ENCODE data around the gene MSI2. TPM values are rescaled to one million over a fixed set of nuclear protein-coding genes. Genes with fewer than 3 reads are reported as not detected.

MSI2 gene
- total RNA-seq, 1 experiment from 2014 or later: 29.4 TPM

DNA sequence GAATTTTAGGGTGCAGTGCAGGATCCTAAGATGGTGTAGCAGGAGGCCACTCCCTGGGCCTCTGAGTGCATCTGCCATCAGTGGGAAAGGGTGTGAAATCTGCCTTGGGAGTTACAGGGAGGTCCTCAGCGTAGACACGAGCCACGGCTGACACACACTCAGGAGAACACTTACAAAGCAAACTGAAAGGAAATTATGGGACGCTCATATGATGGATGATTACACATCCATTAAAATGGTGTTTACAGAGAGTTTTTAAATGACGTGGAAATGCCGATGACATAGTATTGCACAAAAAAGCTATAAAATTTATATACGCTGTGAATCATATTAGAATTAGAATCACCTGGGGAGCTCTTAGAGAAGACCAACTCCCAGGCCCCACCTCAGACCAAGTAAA, 313.5 kb downstream of the MSI2 start:
- no peak for DNase-seq (ENCODE audit: low read depth)

- DNase-seq (ENCODE audit: low read depth): no peak
These were observed 314.5 kb downstream of the MSI2 start for GRCh38 chr17:57570724-57571344.

- DNase-seq (ENCODE audit: low read depth): no peak
These were observed 315.7 kb downstream of the MSI2 start for GRCh38 chr17:57572062-57572461.

- no peak for DNase-seq (ENCODE audit: low read depth)
These were observed 316.3 kb downstream of the MSI2 start for GRCh38 chr17:57572600-57572999.

DNA sequence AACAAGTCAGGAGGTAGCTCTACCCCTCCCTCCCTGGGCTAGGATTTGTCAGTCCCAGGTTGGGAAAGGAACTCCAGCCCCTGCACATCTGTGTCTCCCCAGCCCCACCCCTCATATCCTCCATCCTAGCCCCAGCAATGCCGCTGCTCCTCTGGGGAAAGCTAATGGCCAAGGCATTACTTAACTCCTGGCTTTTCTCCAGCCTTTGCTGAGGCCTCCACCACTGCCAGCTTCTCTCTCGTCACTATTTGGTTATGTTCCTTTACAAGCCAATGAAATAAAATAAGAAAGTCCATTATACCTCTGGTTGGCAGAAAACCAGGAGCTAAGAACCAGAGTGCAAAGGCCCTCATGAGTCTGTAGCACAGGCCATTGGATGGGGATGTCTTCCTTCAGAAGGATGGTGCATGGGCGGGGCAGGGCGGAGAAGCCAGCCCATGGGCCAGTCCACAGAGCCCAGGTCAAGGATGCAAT, 317.8 kb downstream of the MSI2 start:
- no peak for DNase-seq (ENCODE audit: low read depth)

GRCh38 chr17:57576744-57577143, 320.4 kb downstream of the MSI2 start:
- DNase-seq (ENCODE audit: low read depth): no peak

GRCh38 chr17:57577751-57578607, 321.7 kb downstream of the MSI2 start:
- no peak for DNase-seq (ENCODE audit: low read depth)

GRCh38 chr17:57578608-57579225, 322.4 kb downstream of the MSI2 start:
- no peak for DNase-seq (ENCODE audit: low read depth)

GRCh38 chr17:57579245-57579644, 322.9 kb downstream of the MSI2 start:
- DNase-seq (ENCODE audit: low read depth): no peak

DNA sequence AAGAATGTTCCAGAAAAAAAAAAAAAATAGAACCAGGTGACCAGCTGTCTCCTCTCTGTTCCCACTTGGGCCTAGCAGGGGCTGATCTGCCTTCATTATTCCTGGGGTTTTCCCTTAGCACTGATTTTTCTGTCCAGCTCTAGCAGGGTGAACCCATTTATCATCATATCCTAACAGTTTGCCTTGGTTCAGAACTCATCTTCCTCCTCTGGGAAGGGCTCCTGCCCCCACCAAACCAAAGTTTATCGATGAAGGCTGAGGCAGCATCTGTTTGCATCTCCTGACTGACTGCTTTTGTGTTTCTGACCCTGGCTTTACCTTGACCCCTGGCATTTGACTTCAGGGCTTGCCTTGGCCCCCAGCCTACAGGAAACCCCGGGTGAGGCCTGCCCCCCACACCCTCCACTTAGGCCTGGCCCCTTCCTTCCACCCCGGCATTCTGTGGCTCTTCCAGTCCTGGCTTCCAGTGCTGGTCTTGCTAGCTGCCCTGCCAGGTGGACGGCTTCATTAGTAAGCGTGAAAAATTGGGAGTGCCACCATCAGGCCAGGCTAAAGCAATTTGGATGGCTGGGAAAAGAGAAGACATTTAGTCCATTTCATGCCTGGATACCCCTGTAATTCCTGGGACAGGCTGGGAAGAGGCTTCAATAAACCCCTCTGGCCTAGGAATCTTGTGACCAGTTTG, 323.9 kb downstream of the MSI2 start:
- DNase-seq (ENCODE audit: low read depth): no peak

- no peak for DNase-seq (ENCODE audit: low read depth)
These were observed 326.8 kb downstream of the MSI2 start for GRCh38 chr17:57582881-57583756.

GRCh38 chr17:57584050-57584551, 327.8 kb downstream of the MSI2 start:
- DNase-seq (ENCODE audit: low read depth): no peak

DNA sequence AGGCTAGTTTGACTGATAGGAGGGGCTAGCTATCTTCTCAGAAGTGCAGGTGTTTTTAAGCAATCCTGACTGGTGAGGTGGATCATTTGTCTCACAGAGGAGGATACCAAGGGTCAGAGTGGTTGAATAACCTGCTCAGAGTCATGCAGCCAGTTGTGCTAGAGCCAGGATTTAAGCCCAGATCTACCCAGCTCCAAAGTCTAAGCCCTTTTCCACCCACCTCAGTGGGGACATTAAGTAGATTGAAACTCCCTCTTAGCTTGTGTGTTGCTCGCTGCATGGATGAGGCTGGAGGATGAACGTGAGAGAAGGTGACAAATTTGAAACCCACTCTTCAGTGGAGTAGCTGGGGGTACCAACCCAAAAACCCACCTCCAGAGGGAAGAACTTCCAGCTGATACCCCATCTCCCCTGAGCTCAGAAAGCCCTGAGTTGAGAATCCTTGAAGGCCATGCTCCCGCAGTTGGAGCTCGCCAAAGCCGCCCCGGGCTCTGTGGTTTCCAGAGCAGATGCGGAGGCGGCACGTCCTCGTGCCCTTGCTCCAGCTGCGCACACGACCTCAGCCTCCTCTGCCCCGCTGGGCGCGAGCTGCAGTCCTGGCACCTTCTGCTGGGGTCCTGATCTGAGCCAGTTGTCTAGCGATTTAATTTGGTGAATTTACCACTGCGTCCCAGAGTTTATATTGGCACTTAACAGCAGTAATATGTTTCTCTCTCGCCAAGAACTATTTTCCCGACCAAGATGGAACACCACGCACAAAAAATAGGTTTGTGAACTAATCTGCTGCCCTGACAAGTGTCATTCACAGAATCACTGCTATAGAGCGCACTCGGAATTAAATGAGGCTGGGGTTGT, 329.2 kb downstream of the MSI2 start:
- DNase-seq (ENCODE audit: low read depth): no peak

- DNase-seq (ENCODE audit: low read depth): no peak
These were observed 329.9 kb downstream of the MSI2 start for GRCh38 chr17:57586196-57586740.

DNA sequence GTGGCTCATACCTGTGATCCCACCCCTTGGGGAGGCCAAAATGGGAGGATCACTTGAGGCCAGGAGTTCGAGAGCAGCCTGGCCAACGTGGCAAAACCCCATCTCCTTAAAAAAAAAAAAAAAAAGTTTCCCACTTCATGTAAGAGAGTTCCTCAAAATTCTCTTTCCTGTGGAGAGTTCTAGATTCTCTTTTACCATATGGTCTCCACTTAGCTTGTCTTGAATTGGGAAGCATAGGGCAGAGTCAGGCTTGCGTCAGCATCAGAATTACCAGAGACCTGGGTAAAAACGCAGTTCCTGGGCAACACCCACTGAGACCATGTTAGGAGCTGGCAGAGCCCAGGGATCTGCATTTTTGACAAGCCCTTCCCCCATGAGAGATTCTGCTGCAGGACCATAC, 330.4 kb downstream of the MSI2 start:
- no peak for DNase-seq (ENCODE audit: low read depth)

GRCh38 chr17:57587193-57587969, 331.1 kb downstream of the MSI2 start:
- DNase-seq (ENCODE audit: low read depth): no peak

DNA sequence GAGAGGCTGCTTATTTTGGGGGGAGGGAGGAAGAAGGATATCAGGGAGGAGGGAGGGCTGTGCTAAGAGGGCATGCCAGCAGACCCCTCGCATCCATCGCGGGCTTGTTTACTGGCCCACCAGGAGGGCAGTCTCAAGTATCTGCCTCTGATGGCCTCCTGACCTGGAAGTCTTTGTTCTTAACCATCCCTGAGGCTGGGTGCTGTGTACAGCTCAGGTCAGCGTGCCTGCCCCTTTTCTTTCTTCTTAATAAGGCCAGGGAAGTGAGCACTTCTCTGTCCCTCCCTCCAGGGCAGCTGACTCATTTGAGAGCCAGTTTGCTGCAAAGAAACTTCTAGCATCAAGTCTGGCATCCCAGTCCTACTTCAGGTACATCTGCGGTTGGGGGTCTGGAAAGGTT, 331.8 kb downstream of the MSI2 start:
- peak; percentile 7 for DNase-seq (ENCODE audit: low read depth)

DNA sequence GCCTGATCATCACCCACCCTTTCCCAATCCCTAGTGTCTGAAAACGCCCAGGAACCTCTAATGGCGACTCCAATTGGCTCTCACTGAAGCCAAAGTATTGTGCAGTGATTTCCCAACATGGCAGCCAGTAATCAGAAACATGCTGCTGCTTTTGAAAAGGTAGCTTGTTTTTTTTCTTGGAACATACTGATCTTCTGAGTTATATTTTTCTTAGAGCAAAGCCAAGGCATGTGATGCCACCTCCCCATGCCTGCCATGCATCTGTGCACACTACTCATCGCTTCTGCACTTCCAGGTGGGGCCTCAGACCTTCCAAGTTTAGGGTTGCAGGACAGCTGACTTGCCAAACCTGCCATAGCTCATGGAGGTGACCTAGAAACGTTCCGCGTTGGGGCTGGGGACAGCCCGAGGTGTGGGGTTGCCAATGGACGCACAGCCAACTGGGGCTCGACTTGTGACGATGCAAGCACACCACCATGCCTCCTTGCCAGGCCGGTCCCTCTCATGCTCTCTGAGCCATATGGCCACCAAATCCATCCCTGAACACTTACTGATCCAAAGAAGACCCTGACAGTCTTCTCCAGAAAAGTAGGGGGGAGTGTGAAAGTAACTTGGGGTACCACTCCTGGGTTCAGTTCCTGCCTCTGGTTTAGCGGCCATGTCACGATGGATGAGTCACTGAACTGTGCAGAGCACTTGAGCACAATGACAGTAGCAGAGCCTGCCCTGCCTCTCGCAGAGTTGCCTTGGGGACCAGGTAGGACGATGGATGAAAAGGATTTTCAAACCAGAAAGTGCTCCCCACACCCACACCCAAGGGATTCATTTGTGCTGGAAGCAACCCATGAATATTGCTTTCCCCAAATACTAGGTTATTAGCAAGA, 333.1 kb downstream of the MSI2 start:
- no peak for DNase-seq (ENCODE audit: low read depth)

Data from RPMI7951 (cell line).